HepG2 (cell line): ENCODE results near the gene TBC1D24. TPM values are rescaled to one million over a fixed set of nuclear protein-coding genes. Genes with fewer than 3 reads are reported as not detected.

Experiments
- ARHGAP35 ChIP-seq: sonication (generic); formaldehyde crosslinking; IDR thresholded peaks from 2 replicates; pipeline ENCODE4 v1.9.0; 2022; ENCODE audit warnings: mild to moderate bottlenecking, inconsistent platforms, moderate library complexity, missing genetic modification reagents, borderline replicate concordance
- EZH2 ChIP-seq: conservative IDR thresholded peaks from 2 replicates; pipeline ENCODE4 v1.6.1; 2012; ENCODE audit warnings: mild to moderate bottlenecking, low read depth, low read length, moderate library complexity
- FOXM1 ChIP-seq: sonication (generic); formaldehyde crosslinking; IDR thresholded peaks from 2 replicates; pipeline ENCODE4 v1.5.0; 2020; ENCODE audit warnings: missing genetic modification reagents
- FOXO1 ChIP-seq: sonication (generic); formaldehyde crosslinking; IDR thresholded peaks from 2 replicates; pipeline ENCODE4 v1.4.0; 2020; ENCODE audit warnings: missing genetic modification reagents
- HNRNPLL ChIP-seq: fragments of 200-400 bp; formaldehyde crosslinking; IDR thresholded peaks from 2 replicates; pipeline ENCODE4 v1.6.1; 2017; ENCODE audit warnings: mild to moderate bottlenecking, low read depth, low read length; ENCODE audit not compliant: poor library complexity, severe bottlenecking
- JUNB ChIP-seq: sonication (generic); formaldehyde crosslinking; IDR thresholded peaks from 2 replicates; pipeline ENCODE4 v1.8.0; 2022; ENCODE audit warnings: missing genetic modification reagents, mild to moderate bottlenecking, borderline replicate concordance
- LBX2 ChIP-seq: sonication (generic); formaldehyde crosslinking; IDR thresholded peaks from 2 replicates; pipeline ENCODE4 v1.5.0; 2020; ENCODE audit warnings: missing genetic modification reagents, mild to moderate bottlenecking, borderline replicate concordance
- MXD4 ChIP-seq: IDR thresholded peaks from 2 replicates; pipeline ENCODE4 v1.6.1; 2016; ENCODE audit warnings: mild to moderate bottlenecking, missing biosample characterization, missing genetic modification reagents
- NR2F6 ChIP-seq, 2 experiments: IDR thresholded peaks; 2 replicates each; pipeline ENCODE4 v1.6.1; 2016; ENCODE audit warnings: antibody characterized with exemption in 1 of 2, mild to moderate bottlenecking in 1 of 2
- PCBP1 ChIP-seq: fragments of 200-400 bp; formaldehyde crosslinking; IDR thresholded peaks from 2 replicates; pipeline ENCODE4 v1.6.1; 2017; ENCODE audit warnings: mild to moderate bottlenecking, low read depth, low read length, borderline replicate concordance
- PPARG ChIP-seq: conservative IDR thresholded peaks from 2 replicates; pipeline ENCODE4 v1.6.1; 2016; ENCODE audit warnings: missing biosample characterization, missing genetic modification reagents
- RARA ChIP-seq: IDR thresholded peaks from 2 replicates; pipeline ENCODE4 v1.6.1; 2016; ENCODE audit warnings: missing genetic modification reagents, missing compliant biosample characterization
- SETDB1 ChIP-seq: sonication (generic); formaldehyde crosslinking; IDR thresholded peaks from 2 replicates; pipeline ENCODE4 v1.5.1; 2020; ENCODE audit warnings: missing genetic modification reagents, mild to moderate bottlenecking, borderline replicate concordance
- TBP ChIP-seq: sonication (generic); formaldehyde crosslinking; IDR thresholded peaks from 2 replicates; pipeline ENCODE4 v1.5.0; 2020; ENCODE audit warnings: missing genetic modification reagents
- TBX2 ChIP-seq: sonication (generic); formaldehyde crosslinking; IDR thresholded peaks from 2 replicates; pipeline ENCODE4 v1.5.0; 2020; ENCODE audit warnings: missing genetic modification reagents, mild to moderate bottlenecking, borderline replicate concordance
- ZNF142 ChIP-seq: sonication (generic); formaldehyde crosslinking; IDR thresholded peaks from 2 replicates; pipeline ENCODE4 v1.4.0; 2020; ENCODE audit warnings: missing genetic modification reagents
- ZNF232 ChIP-seq: sonication (generic); formaldehyde crosslinking; IDR thresholded peaks from 2 replicates; pipeline ENCODE4 v1.4.0; 2020; ENCODE audit warnings: missing genetic modification reagents, borderline replicate concordance
- ZNF382 ChIP-seq: sonication (generic); formaldehyde crosslinking; IDR thresholded peaks from 2 replicates; pipeline ENCODE4 v1.5.0; 2020; ENCODE audit warnings: missing genetic modification reagents, mild to moderate bottlenecking, borderline replicate concordance
- ZNF44 ChIP-seq: sonication (generic); formaldehyde crosslinking; IDR thresholded peaks from 2 replicates; pipeline ENCODE4 v1.5.1; 2020; ENCODE audit warnings: mild to moderate bottlenecking, missing genetic modification reagents
- ZNF446 ChIP-seq: sonication (generic); formaldehyde crosslinking; IDR thresholded peaks from 2 replicates; pipeline ENCODE4 v1.5.0; 2020; ENCODE audit warnings: mild to moderate bottlenecking, missing genetic modification reagents
- ZNF547 ChIP-seq: sonication (generic); formaldehyde crosslinking; IDR thresholded peaks from 2 replicates; pipeline ENCODE4 v1.5.1; 2020; ENCODE audit warnings: mild to moderate bottlenecking, missing genetic modification reagents
- ZNF747 ChIP-seq: sonication (generic); formaldehyde crosslinking; IDR thresholded peaks from 2 replicates; pipeline ENCODE4 v1.8.1; 2023; ENCODE audit warnings: missing genetic modification reagents, mild to moderate bottlenecking, borderline replicate concordance
- ZNF768 ChIP-seq: sonication (generic); formaldehyde crosslinking; IDR thresholded peaks from 2 replicates; pipeline ENCODE4 v1.4.0; 2020; ENCODE audit warnings: missing genetic modification reagents
- ZSCAN22 ChIP-seq: sonication (generic); formaldehyde crosslinking; IDR thresholded peaks from 2 replicates; pipeline ENCODE4 v1.4.0; 2020; ENCODE audit warnings: mild to moderate bottlenecking, missing genetic modification reagents
- polyA plus RNA-seq, 8 experiments: library from polyadenylated mRNA; depleted of rRNA in 3 of 8; stranded (reverse) in 7 of 8; unstranded in 1 of 8; fragments of >200 nt; fragmentation: Illumina TruSeq in 4 of 8; extraction: Trizol in 4 of 8; gene quantifications; 2 replicates each; pipeline versions ENCODE4 v1.2.1 to v1.2.3, GENCODE V29; 2011 to 2016; ENCODE audit warnings: low read depth in 4 of 8, missing spikeins in 1 of 8, mixed read lengths in 1 of 8; ENCODE audit not compliant: insufficient read depth in 1 of 8
- total RNA-seq, 5 experiments: library from RNA; depleted of rRNA; stranded (reverse); fragments of >200 nt; fragmentation: Illumina TruSeq; extraction: Trizol; gene quantifications; 2 replicates each; pipeline ENCODE4 v1.2.3, GENCODE V29; 2016; ENCODE audit warnings: low read depth in 1 of 5
- TF ChIP-seq, protein P1 (sequence below): sonication (generic); formaldehyde crosslinking; IDR thresholded peaks from 2 replicates; pipeline ENCODE4 v1.5.0; 2020; ENCODE audit warnings: mild to moderate bottlenecking, missing genetic modification reagents, moderate library complexity

TBC1D24 gene
- total and polyA plus RNA-seq, 2 of the 13 experiments (the other 11 are each of a cell fraction or from before 2014, with no cell fraction given), result 7.7 to 13.7 TPM

DNA sequence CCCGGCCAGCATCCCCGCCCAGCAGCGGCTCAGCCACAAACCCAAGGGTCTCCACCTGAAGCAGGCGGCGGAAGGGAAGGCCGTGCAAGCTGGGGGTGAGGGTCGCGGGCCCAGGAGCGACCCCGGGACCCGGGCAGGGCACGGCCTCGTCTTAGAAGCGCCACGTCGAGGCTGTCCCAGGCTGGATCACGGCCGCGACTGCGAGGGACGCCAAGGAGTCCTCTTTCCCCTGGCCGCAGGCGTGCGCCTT is 46.2 kb upstream of the TBC1D24 start (continued):
- TF ChIP-seq ZNF142 (CRISPR knock-in tag) (no peak), ZNF547 (CRISPR knock-in tag) (no peak), SETDB1 (CRISPR knock-in tag) (no peak), NR2F6 (IDR thresholded peaks at IDR 0.05) (no peak), NR2F6 (CRISPR knock-in tag; IDR thresholded peaks at IDR 0.05) (no peak), ZNF446 (CRISPR knock-in tag) (no peak), ZNF768 (CRISPR knock-in tag) (peak; percentile 46; the same call in 1 of the 2 replicates), ZNF747 (CRISPR knock-in tag) (no peak), PPARG (CRISPR knock-in tag) (no peak), PCBP1 (no peak), HNRNPLL (no peak), TBX2 (CRISPR knock-in tag) (0 out of 2 replicates have a peak, but pooled peaks have one; percentile 38), FOXM1 (CRISPR knock-in tag) (no peak), MXD4 (CRISPR knock-in tag) (no peak; the same call in 1 of the 2 replicates), ZSCAN22 (CRISPR knock-in tag) (no peak), LBX2 (CRISPR knock-in tag) (no peak), JUNB (CRISPR knock-in tag) (0 out of 2 replicates have a peak, but pooled peaks have one; percentile 33), RARA (CRISPR knock-in tag) (peak; percentile 5; the same call in 1 of the 2 replicates), EZH2 (no peak), ZNF44 (no peak), ZNF232 (CRISPR knock-in tag) (no peak), ZNF382 (CRISPR knock-in tag) (no peak), FOXO1 (no peak), TBP (CRISPR knock-in tag) (no peak), ARHGAP35 (CRISPR knock-in tag) (peak; percentile 95)
- TF ChIP-seq, protein P1, sequence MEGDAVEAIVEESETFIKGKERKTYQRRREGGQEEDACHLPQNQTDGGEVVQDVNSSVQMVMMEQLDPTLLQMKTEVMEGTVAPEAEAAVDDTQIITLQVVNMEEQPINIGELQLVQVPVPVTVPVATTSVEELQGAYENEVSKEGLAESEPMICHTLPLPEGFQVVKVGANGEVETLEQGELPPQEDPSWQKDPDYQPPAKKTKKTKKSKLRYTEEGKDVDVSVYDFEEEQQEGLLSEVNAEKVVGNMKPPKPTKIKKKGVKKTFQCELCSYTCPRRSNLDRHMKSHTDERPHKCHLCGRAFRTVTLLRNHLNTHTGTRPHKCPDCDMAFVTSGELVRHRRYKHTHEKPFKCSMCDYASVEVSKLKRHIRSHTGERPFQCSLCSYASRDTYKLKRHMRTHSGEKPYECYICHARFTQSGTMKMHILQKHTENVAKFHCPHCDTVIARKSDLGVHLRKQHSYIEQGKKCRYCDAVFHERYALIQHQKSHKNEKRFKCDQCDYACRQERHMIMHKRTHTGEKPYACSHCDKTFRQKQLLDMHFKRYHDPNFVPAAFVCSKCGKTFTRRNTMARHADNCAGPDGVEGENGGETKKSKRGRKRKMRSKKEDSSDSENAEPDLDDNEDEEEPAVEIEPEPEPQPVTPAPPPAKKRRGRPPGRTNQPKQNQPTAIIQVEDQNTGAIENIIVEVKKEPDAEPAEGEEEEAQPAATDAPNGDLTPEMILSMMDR (CRISPR knock-in tag), result no peak; the same call in 1 of the 2 replicates
